Measurements from ENCODE around the gene OR10A2. TPM values are rescaled to one million over a fixed set of nuclear protein-coding genes. Genes with fewer than 3 reads are reported as not detected.

OR10A2 gene
- not detected for total RNA-seq (ENCODE audit: unreplicated experiment)
- long read RNA-seq, result 0 reads

DNA sequence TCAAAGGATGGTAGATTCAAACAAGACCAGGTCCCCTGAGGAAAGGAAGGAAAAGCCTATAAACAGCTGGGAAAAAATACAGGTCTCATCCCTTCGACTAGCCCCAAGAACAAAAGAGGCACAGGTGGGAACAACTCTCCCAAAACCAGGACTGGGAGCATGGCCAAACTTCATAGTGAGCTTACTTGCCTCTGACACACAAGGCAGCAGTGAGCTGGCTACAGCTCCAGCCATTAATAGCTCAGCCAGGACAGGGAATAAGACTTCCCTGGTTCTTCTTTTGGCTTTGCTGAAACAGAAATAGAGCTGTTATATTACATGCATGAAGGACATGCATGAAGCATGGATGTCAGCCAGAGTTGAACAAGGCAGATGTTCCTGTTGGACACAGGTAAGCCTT is at the start of gene OR10A2:
TSS of gene OR10A2 (plus strand) at position 97 of the 400 bp plus-strand sequence. CDS start 6,698 bp downstream, outside the sequence.
- Mint-ChIP-seq H3K27ac (ENCODE audit: unreplicated experiment) (no peak within 1 kb of the TSS), H3K4me3 (ENCODE audit: unreplicated experiment) (no peak within 1 kb of the TSS), H3K36me3 (ENCODE audit: low read depth, unreplicated experiment) (no peaks in the 10 kb centered on the region), H3K4me1 (ENCODE audit: unreplicated experiment) (no peaks in the 10 kb centered on the region), H3K27me3 (ENCODE audit: unreplicated experiment) (no peaks in the 10 kb centered on the region), H3K9me3 (ENCODE audit: unreplicated experiment) (no peaks in the 10 kb centered on the region)
- no peak for DNase-seq (ENCODE audit: low spot score)
- TF ChIP-seq CTCF (IDR thresholded peaks at IDR 0.05; ENCODE audit: unreplicated experiment), result no peak

- Mint-ChIP-seq H3K4me1 (ENCODE audit: unreplicated experiment) (peaks cover 3% of the 10 kb centered on the region), H3K36me3 (ENCODE audit: low read depth, unreplicated experiment) (peaks cover 3% of the 10 kb centered on the region), H3K4me3 (ENCODE audit: unreplicated experiment) (no peak overlapping the region), H3K27me3 (ENCODE audit: unreplicated experiment) (no peaks in the 10 kb centered on the region), H3K9me3 (ENCODE audit: unreplicated experiment) (no peaks in the 10 kb centered on the region), H3K27ac (ENCODE audit: unreplicated experiment) (peak overlapping the region; percentile 1)
- no peak for DNase-seq (ENCODE audit: low spot score)
- no peak for TF ChIP-seq CTCF (IDR thresholded peaks at IDR 0.05; ENCODE audit: unreplicated experiment)
Observed at GRCh38 chr11:6813656-6814055, 49.2 kb upstream of the OR10A2 start.

DNA sequence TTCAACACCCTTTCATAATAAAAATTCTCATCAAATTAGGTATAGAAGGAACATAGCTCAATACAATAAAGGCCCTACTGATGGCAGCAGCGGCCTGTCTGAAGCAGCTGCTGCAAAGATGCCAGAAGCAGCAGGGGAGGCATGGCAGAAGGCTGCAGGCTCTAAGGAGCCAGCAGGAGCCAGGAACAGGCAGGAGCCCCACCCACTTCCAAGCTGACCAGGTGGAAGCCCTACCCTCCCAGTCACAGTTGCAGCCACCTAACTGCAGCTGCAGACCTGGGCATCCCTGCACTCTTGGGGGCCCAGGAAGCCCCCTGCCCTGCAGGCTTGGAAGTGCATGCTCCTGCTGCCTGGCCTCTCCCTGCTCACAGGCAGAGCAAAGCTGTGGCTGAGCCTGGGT is 45.2 kb upstream of the OR10A2 start:
- TF ChIP-seq CTCF (IDR thresholded peaks at IDR 0.05; ENCODE audit: unreplicated experiment), result no peak
- Mint-ChIP-seq H3K36me3 (ENCODE audit: low read depth, unreplicated experiment) (peaks cover 9% of the 10 kb centered on the region), H3K27ac (ENCODE audit: unreplicated experiment) (no peak overlapping the region), H3K9me3 (ENCODE audit: unreplicated experiment) (no peaks in the 10 kb centered on the region), H3K4me3 (ENCODE audit: unreplicated experiment) (no peak overlapping the region), H3K4me1 (ENCODE audit: unreplicated experiment) (peaks cover 3% of the 10 kb centered on the region), H3K27me3 (ENCODE audit: unreplicated experiment) (peaks cover 2% of the 10 kb centered on the region)
- DNase-seq (ENCODE audit: low spot score), result no peak

DNA sequence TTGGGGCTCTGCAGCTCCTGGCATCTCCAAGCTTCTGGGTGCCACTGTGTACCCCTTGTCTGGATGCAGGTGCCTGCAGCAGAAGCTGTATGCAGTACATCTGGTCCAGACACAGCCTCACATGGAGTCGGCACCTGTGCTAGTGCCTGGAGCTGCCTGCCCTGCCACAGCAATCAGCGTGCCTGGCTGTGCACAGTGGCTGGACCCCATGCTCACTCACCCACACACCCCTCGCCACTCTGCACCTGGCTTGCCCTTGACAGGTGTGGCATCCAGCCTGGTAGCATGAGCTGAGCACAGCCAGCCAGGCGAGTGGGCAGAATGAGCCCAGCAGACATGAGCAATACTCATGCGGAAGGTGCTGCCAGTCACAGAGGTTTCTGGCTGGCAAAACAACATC is 43.9 kb upstream of the OR10A2 start:
- H3K4me1 Mint-ChIP-seq (ENCODE audit: unreplicated experiment), result no peaks in the 10 kb centered on the region
- H3K9me3 Mint-ChIP-seq (ENCODE audit: unreplicated experiment), result no peaks in the 10 kb centered on the region
- H3K27ac Mint-ChIP-seq (ENCODE audit: unreplicated experiment), result no peak overlapping the region
- H3K27me3 Mint-ChIP-seq (ENCODE audit: unreplicated experiment), result peaks cover 2% of the 10 kb centered on the region
- DNase-seq (ENCODE audit: low spot score), result no peak
- no peak for TF ChIP-seq CTCF (IDR thresholded peaks at IDR 0.05; ENCODE audit: unreplicated experiment)
- no peak overlapping the region for H3K4me3 Mint-ChIP-seq (ENCODE audit: unreplicated experiment)
- peaks cover 9% of the 10 kb centered on the region for H3K36me3 Mint-ChIP-seq (ENCODE audit: low read depth, unreplicated experiment)

DNA sequence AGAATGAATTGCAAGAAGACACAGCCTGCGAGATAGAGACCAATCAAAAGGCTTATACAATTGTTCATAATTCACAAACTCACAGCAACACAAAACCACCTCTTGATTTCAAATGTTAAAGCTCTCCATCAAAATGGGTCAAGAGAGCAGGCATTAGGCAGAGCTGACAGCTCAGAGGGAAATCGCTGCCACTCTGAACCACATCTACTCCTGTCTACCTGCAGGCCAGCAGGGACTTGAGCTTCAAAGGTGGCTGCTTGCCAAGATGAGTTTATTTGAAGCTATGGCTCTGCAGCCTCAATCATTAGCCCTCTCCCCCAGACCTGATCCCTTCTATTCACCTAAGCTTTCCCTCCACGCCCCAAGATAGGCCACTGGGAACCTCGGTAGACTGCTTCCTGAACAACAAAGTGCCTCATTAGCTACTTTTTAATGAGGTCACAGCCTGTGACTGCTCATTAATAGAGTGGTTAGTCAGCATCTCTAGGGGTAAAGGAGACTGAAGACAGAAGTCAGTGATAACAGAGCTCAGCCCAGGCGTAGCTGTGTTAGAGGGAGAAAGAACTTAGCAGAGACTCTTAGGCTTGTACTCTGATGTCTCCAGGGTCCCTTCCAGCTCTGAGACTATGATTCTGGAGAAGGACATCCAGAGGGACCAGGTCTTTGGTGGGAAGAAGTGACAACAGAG is 38.6 kb upstream of the OR10A2 start:
- no peaks in the 10 kb centered on the region for H3K27me3 Mint-ChIP-seq (ENCODE audit: unreplicated experiment)
- peaks cover 6% of the 10 kb centered on the region for H3K36me3 Mint-ChIP-seq (ENCODE audit: low read depth, unreplicated experiment)
- H3K27ac Mint-ChIP-seq (ENCODE audit: unreplicated experiment), result no peak overlapping the region
- no peak for TF ChIP-seq CTCF (IDR thresholded peaks at IDR 0.05; ENCODE audit: unreplicated experiment)
- H3K4me3 Mint-ChIP-seq (ENCODE audit: unreplicated experiment), result no peak overlapping the region
- no peak for DNase-seq (ENCODE audit: low spot score)
- H3K9me3 Mint-ChIP-seq (ENCODE audit: unreplicated experiment), result no peaks in the 10 kb centered on the region
- H3K4me1 Mint-ChIP-seq (ENCODE audit: unreplicated experiment), result no peaks in the 10 kb centered on the region
